ENCODE measurements around the gene VWA3A. TPM values are rescaled to one million over a fixed set of nuclear protein-coding genes. Genes with fewer than 3 reads are reported as not detected.

VWA3A gene
- total and polyA plus RNA-seq, 2 experiments from 2014 or later = 0.45 TPM; not detected in 1

- TF ChIP-seq REST (IDR thresholded peaks at IDR 0.05; ENCODE audit: unreplicated experiment) = no peak
- TF ChIP-seq ETS1 (IDR thresholded peaks at IDR 0.05) = no peak
- TF ChIP-seq STAT1 (IDR thresholded peaks at IDR 0.05; ENCODE audit: unreplicated experiment) = no peak
- TF ChIP-seq ZNF331 (CRISPR knock-in tag; IDR thresholded peaks at IDR 0.05; ENCODE audit: low read depth) = no peak
- TF ChIP-seq EZH2 (IDR thresholded peaks at IDR 0.05; ENCODE audit: low read depth, unreplicated experiment) = no peak
- TF ChIP-seq NANOG (IDR thresholded peaks at IDR 0.05; ENCODE audit: borderline replicate concordance) = no peak
- no peak for TF ChIP-seq JUNB (IDR thresholded peaks at IDR 0.05; ENCODE audit: unreplicated experiment)
- no peak for TF ChIP-seq POLR2AphosphoS5 (IDR thresholded peaks at IDR 0.05; ENCODE audit: low read depth)
Measured at GRCh38 chr16:22093331-22093730, 990 bp downstream of the VWA3A start (continued).

- Histone ChIP-seq H3K9me2 (ENCODE audit: insufficient read depth) (peaks cover 10% of the 10 kb centered on the region; the same call in 1 of the 2 replicates), H3K79me2 (replicated peaks; ENCODE audit: insufficient read depth) (no peaks in the 10 kb centered on the region), H3K27me3 (ENCODE audit: insufficient read depth) (no peaks in the 10 kb centered on the region), H3K27ac (ENCODE audit: low read depth) (no peak overlapping the region), H3K4me1 (ENCODE audit: insufficient read depth) (peaks cover 11% of the 10 kb centered on the region; the same call in 1 of the 2 replicates), H3K4me2 (no peak overlapping the region), H2AFZ (no peak overlapping the region), H3K4me3 (no peak overlapping the region), H3K36me3 (ENCODE audit: insufficient read depth) (no peaks in the 10 kb centered on the region), H3F3A (replicated peaks; ENCODE audit: low read depth) (no peaks in the 10 kb centered on the region), H4K20me1 (replicated peaks; ENCODE audit: insufficient read depth) (no peaks in the 10 kb centered on the region)
- peaks cover 11% of the 10 kb centered on the region for H3K4me1 Mint-ChIP-seq
- H3K36me3 Mint-ChIP-seq (ENCODE audit: low read depth) = no peaks in the 10 kb centered on the region
- no peak overlapping the region for H3K27ac Mint-ChIP-seq
- H3K27me3 Mint-ChIP-seq (ENCODE audit: insufficient read depth, low read depth, poor library complexity) = no peaks in the 10 kb centered on the region
- no peak for DNase-seq (ENCODE audit: low spot score)
- H3K4me3 Mint-ChIP-seq = no peak overlapping the region
- ATAC-seq = no peak
- H3K9me3 Mint-ChIP-seq = no peaks in the 10 kb centered on the region
- TF ChIP-seq REST (IDR thresholded peaks at IDR 0.05; ENCODE audit: unreplicated experiment) (no peak), NANOG (IDR thresholded peaks at IDR 0.05; ENCODE audit: borderline replicate concordance) (no peak), CTCF (conservative IDR thresholded peaks at IDR 0.05; ENCODE audit: low read depth in 2 of 2) (no peak), JUNB (IDR thresholded peaks at IDR 0.05; ENCODE audit: unreplicated experiment) (no peak), ETS1 (IDR thresholded peaks at IDR 0.05) (no peak), ZNF331 (CRISPR knock-in tag; IDR thresholded peaks at IDR 0.05; ENCODE audit: low read depth) (no peak), ZNF114 (CRISPR knock-in tag; IDR thresholded peaks at IDR 0.05) (no peak), EZH2 (IDR thresholded peaks at IDR 0.05; ENCODE audit: low read depth, unreplicated experiment) (no peak)
Measured at GRCh38 chr16:22093996-22094395, 1.7 kb downstream of the VWA3A start.
